ENCODE results near the gene PHLDA1.

GRCh38 chr12:76035045-76035444 is 3.5 kb upstream of the PHLDA1 start:
- no peak for TF ChIP-seq CTCF (conservative IDR thresholded peaks at IDR 0.05; ENCODE audit: low read depth, low read length)
- no peak for TF ChIP-seq EZH2 (IDR thresholded peaks at IDR 0.05; ENCODE audit: borderline replicate concordance, low read depth, low read length, poor library complexity, severe bottlenecking)
